Heart left ventricle (tissue), 13 donors: ENCODE results near the gene HOTAIR.

Experiments used
- POLR2A ChIP-seq, 2 donors: fragments of 450-650 bp; IDR thresholded peaks; one replicate each; pipeline ENCODE4 v1.6.1; 2017; ENCODE audit warnings: antibody characterized with exemption in 2 of 2, mild to moderate bottlenecking in 2 of 2, moderate library complexity in 2 of 2
- TF ChIP-seq, protein P1 (sequence below), 12 donors: fragments of 200-600 bp; sonication (generic) in 4 of 12; IDR thresholded peaks; one replicate each; pipeline versions ENCODE4 v1.5.0 to v1.8.0; 2018 to 2022; ENCODE audit warnings: antibody characterized with exemption in 12 of 12, mild to moderate bottlenecking in 5 of 12
- donor health status: ischemic (EF 13 %, LVEDD 7.1; RV severe dilation, severe dysfunction).
- donor health status: DM: no; HTN: yes; CAD: no.
- donor health status: DM: no; HTN: no; CAD: no.
- donor health status: ischemic (EF 25% LVEDD 6.9; RV normal size, moderate dysfunction).
- donor health status: ischemic (EF 25% LVEDD 5.7; RV mildly dilated, moderate dysfunction).
- donor health status: ischemic (EF 35%, LVEDD 5.7; RV mildly dilated, moderate dysfunction).
- donor health status: nonischemic (EF 11% LVEDD 7.7; RV severe dilation, severe dysfunction).
- donor health status: DM: yes; HTN: yes; CAD: no.
- donor health status: PGD.
- donor health status: ischemic (EF 29% LVEDD 5.4; RV normal size, mild dysfunction).
- donor health status: nonischemic (EF 23%, LVEDD 6.1; RV moderate dilation, normal function).

DNA sequence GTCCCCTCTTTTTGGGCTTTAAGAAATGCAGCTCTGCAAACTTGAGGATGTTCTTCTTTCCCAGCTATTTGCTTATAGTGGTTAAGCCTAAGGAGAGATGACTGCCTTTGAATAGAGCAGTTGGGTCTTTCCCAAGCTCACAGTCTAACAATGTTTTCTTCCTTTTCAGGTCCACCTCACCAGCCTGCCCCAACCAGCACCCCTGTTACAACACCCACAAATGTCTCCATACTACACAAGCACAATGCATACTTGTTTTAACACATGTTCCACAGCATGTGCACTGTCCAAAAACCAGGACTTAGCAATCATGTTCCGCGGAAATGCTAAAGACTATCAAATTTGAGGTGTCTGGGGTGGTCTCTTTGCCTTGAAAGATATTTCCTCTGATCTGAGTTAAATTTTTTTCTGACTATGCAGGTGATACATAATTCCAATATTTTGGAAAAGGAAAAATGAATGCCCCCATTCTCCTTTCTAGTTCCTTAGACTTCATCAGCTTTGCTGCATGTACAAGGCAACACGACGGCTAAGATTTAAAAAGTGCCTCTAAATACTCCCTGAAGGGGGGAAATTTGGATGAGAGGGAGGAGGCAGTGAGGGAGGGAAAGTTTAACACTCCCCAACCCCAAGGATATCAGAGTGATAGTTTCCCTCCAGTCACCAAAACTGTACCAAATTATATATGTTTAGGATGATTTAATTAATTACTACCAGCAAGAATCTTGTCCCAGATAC, 42.7 kb downstream of the HOTAIR start:
- no peak for TF ChIP-seq POLR2A (IDR thresholded peaks at IDR 0.05)
- TF ChIP-seq, protein P1, sequence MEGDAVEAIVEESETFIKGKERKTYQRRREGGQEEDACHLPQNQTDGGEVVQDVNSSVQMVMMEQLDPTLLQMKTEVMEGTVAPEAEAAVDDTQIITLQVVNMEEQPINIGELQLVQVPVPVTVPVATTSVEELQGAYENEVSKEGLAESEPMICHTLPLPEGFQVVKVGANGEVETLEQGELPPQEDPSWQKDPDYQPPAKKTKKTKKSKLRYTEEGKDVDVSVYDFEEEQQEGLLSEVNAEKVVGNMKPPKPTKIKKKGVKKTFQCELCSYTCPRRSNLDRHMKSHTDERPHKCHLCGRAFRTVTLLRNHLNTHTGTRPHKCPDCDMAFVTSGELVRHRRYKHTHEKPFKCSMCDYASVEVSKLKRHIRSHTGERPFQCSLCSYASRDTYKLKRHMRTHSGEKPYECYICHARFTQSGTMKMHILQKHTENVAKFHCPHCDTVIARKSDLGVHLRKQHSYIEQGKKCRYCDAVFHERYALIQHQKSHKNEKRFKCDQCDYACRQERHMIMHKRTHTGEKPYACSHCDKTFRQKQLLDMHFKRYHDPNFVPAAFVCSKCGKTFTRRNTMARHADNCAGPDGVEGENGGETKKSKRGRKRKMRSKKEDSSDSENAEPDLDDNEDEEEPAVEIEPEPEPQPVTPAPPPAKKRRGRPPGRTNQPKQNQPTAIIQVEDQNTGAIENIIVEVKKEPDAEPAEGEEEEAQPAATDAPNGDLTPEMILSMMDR (IDR thresholded peaks at IDR 0.05): no peak
